K562 (cell line): ENCODE data around the gene ARHGEF40. TPM values are rescaled to one million over a fixed set of nuclear protein-coding genes. Genes with fewer than 3 reads are reported as not detected.

Experiments used
- CBFA2T2 ChIP-seq: fragments of 450-650 bp; conservative IDR thresholded peaks from 2 replicates; pipeline ENCODE4 v1.6.1; 2017; ENCODE audit warnings: mild to moderate bottlenecking
- CBX1 ChIP-seq: sonication (generic); IDR thresholded peaks from 2 replicates; pipeline ENCODE4 v1.6.1; 2016; ENCODE audit warnings: antibody characterized with exemption, low read depth, mild to moderate bottlenecking
- CEBPG ChIP-seq, 3 experiments: fragments of 200-800 bp in 1 of 3; sonication (Bioruptor generic) in 1 of 3; sonication (generic) in 1 of 3; formaldehyde crosslinking in 1 of 3; IDR thresholded peaks in 2 of 3; conservative IDR thresholded peaks in 1 of 3; 2 replicates each; pipeline versions ENCODE4 v1.6.1 to v1.8.0; 2016 to 2022; ENCODE audit warnings: missing compliant biosample characterization in 2 of 3, missing genetic modification characterization in 2 of 3, mild to moderate bottlenecking in 1 of 3, missing genetic modification reagents in 1 of 3
- CHCHD3 ChIP-seq: fragments of 250-450 bp; sonication (Bioruptor Pico); IDR thresholded peaks from 2 replicates; pipeline ENCODE4 v2.1.2; 2022; ENCODE audit warnings: mild to moderate bottlenecking
- COPS2 ChIP-seq: fragments of 450-650 bp; conservative IDR thresholded peaks from 2 replicates; pipeline ENCODE4 v1.6.1; 2016; ENCODE audit warnings: mild to moderate bottlenecking, moderate library complexity
- CREB3L1 ChIP-seq: fragments of 450-650 bp; IDR thresholded peaks from 2 replicates; pipeline ENCODE4 v1.6.1; 2014; ENCODE audit warnings: low read depth, mild to moderate bottlenecking, moderate library complexity, borderline replicate concordance
- ELK3 ChIP-seq: fragments of 450-650 bp; formaldehyde crosslinking; IDR thresholded peaks from 2 replicates; pipeline ENCODE4 v1.4.0; 2020; ENCODE audit warnings: mild to moderate bottlenecking
- HDAC1 ChIP-seq, 2 experiments: fragments of 450-650 bp; IDR thresholded peaks; 2 replicates each; pipeline ENCODE4 v1.6.1; 2016 to 2017; ENCODE audit warnings: inconsistent platforms in 1 of 2, mild to moderate bottlenecking in 1 of 2, moderate library complexity in 1 of 2
- HNRNPK ChIP-seq: fragments of 200-400 bp; formaldehyde crosslinking; IDR thresholded peaks from one replicate; pipeline ENCODE4 v1.6.1; 2018; ENCODE audit warnings: mild to moderate bottlenecking, low read depth, low read length; ENCODE audit not compliant: poor library complexity, severe bottlenecking
- HOXB6 ChIP-seq: fragments of 250-450 bp; sonication (Bioruptor Pico); IDR thresholded peaks from 2 replicates; pipeline ENCODE4 v1.5.1; 2022; ENCODE audit warnings: mild to moderate bottlenecking, borderline replicate concordance
- KDM2B ChIP-seq: fragments of 250-450 bp; sonication (Bioruptor Pico); IDR thresholded peaks from 2 replicates; pipeline ENCODE4 v1.8.0; 2021; ENCODE audit warnings: mild to moderate bottlenecking, moderate library complexity
- NCOA6 ChIP-seq: fragments of 450-650 bp; IDR thresholded peaks from 2 replicates; pipeline ENCODE4 v1.6.1; 2017; ENCODE audit warnings: mild to moderate bottlenecking
- NFIC ChIP-seq: fragments of 450-650 bp; IDR thresholded peaks from 2 replicates; pipeline ENCODE4 v1.6.1; 2017; ENCODE audit warnings: mild to moderate bottlenecking, inconsistent platforms
- POLR2AphosphoS2 ChIP-seq: IDR thresholded peaks from 2 replicates; pipeline ENCODE4 v1.6.1; 2012; ENCODE audit warnings: low read length, improper control_type of control experiment
- POLR3A ChIP-seq: IDR thresholded peaks from 2 replicates; pipeline ENCODE4 v1.6.1; 2011; ENCODE audit warnings: borderline replicate concordance, mild to moderate bottlenecking, moderate library complexity; ENCODE audit not compliant: insufficient read length, insufficient read depth; ENCODE audit errors: extremely low read depth
- RFX5 ChIP-seq: IDR thresholded peaks from 2 replicates; pipeline ENCODE4 v1.6.1; 2011; ENCODE audit warnings: low read depth, mild to moderate bottlenecking, improper control_type of control experiment, low read length
- SMARCC2 ChIP-seq: fragments of 450-650 bp; IDR thresholded peaks from 2 replicates; pipeline ENCODE4 v1.6.1; 2017; ENCODE audit warnings: antibody characterized with exemption, moderate library complexity, mild to moderate bottlenecking, low read depth
- STAG1 ChIP-seq: sonication (generic); formaldehyde crosslinking; IDR thresholded peaks from 2 replicates; pipeline ENCODE4 v1.5.0; 2020; ENCODE audit warnings: missing genetic modification reagents, borderline replicate concordance
- ZNF184 ChIP-seq: sonication (generic); formaldehyde crosslinking; IDR thresholded peaks from 2 replicates; pipeline ENCODE4 v1.5.0; 2020; ENCODE audit warnings: missing genetic modification reagents
- ZNF253 ChIP-seq: fragments of 250-450 bp; sonication (Bioruptor Pico); conservative IDR thresholded peaks from 2 replicates; pipeline ENCODE4 v1.6.1; 2021; ENCODE audit warnings: mild to moderate bottlenecking
- ZNF324 ChIP-seq: fragments of 250-450 bp; sonication (Bioruptor Pico); IDR thresholded peaks from 2 replicates; pipeline ENCODE4 v1.4.0; 2020; ENCODE audit warnings: mild to moderate bottlenecking
- ZNF586 ChIP-seq: fragments of 450-650 bp; formaldehyde crosslinking; conservative IDR thresholded peaks from 2 replicates; pipeline ENCODE4 v1.4.0; 2020; ENCODE audit warnings: mild to moderate bottlenecking, moderate library complexity
- polyA plus RNA-seq, 8 experiments: library from polyadenylated mRNA; depleted of rRNA in 4 of 8; stranded (reverse) in 5 of 8; unstranded in 3 of 8; fragments of >200 nt; fragmentation: Nextera tagmentation in 2 of 8; fragmentation: Illumina TruSeq in 1 of 8; extraction: Ambion mirVana in 2 of 8; extraction: Trizol in 1 of 8; gene quantifications; 2 replicates each; pipeline versions ENCODE4 v1.2.1 to v1.2.3, GENCODE V29; 2011 to 2014; ENCODE audit warnings: inconsistent platforms in 1 of 8, missing spikeins in 1 of 8
- total RNA-seq, 7 experiments: library from RNA; depleted of rRNA in 6 of 7; stranded (reverse); fragments of >200 nt in 6 of 7; fragmentation: Illumina TruSeq in 2 of 7; extraction: Trizol in 2 of 7; gene quantifications; 2 replicates each; pipeline versions ENCODE4 v1.2.1 to v1.2.3, GENCODE V29; 2011 to 2021; ENCODE audit warnings: low replicate concordance in 1 of 7

Gene ARHGEF40
- total and polyA plus RNA-seq, 9 of the 15 experiments (the other 6 are each of a cell fraction or from before 2014, with no cell fraction given) = 0.42 to 6.3 (median 3.8) TPM

GRCh38 chr14:21092273-21093011, 22.3 kb downstream of the ARHGEF40 start (continued):
- TF ChIP-seq HDAC1 (IDR thresholded peaks at IDR 0.05) (no peak), CBX1 (0 out of 2 replicates have a peak, but pooled peaks have one; percentile 32), COPS2 (no peak), ELK3 (CRISPR knock-in tag) (no peak), NFIC (no peak), HNRNPK (no peak), ZNF184 (CRISPR knock-in tag) (no peak), STAG1 (CRISPR knock-in tag) (peak; percentile 78; the same call in 1 of the 2 replicates), SMARCC2 (no peak), HOXB6 (CRISPR knock-in tag) (no peak), ZNF324 (CRISPR knock-in tag) (no peak), ZNF253 (CRISPR knock-in tag) (no peak), KDM2B (CRISPR knock-in tag) (no peak), POLR3A (no peak), NCOA6 (no peak), CEBPG (CRISPR knock-in tag; IDR thresholded peaks at IDR 0.05) (no peak), CEBPG (tag; conservative IDR thresholded peaks at IDR 0.05 in 1 of 2, IDR thresholded peaks at IDR 0.05 in 1 of 2) (no peak), CHCHD3 (CRISPR knock-in tag) (no peak), CREB3L1 (no peak), RFX5 (no peak), ZNF586 (CRISPR knock-in tag) (no peak), POLR2AphosphoS2 (no peak), CBFA2T2 (no peak)
